Neutrophil (primary cell): Measurements from ENCODE around the gene CLSTN2.

Experiments
- H3K27ac ChIP-seq: fragments of 200-600 bp; sonication (generic); 2 replicates; pipeline ENCODE4 v1.5.1; 2016; ENCODE audit warnings: mild to moderate bottlenecking, moderate library complexity
- H3K27me3 ChIP-seq: fragments of 200-600 bp; sonication (generic); 2 replicates; pipeline ENCODE4 v1.6.0; 2016; ENCODE audit warnings: mild to moderate bottlenecking
- H3K36me3 ChIP-seq: fragments of 200-600 bp; sonication (generic); 2 replicates; pipeline ENCODE4 v1.5.1; 2017
- H3K4me1 ChIP-seq, 2 experiments: fragments of 200-600 bp in 1 of 2; sonication (generic) in 1 of 2; 1 replicate in 1 of 2; 2 replicates in 1 of 2; pipeline versions ENCODE4 v1.5.1 to v1.6.1; 2013 to 2016; ENCODE audit warnings: low read depth in 1 of 2, low read length in 1 of 2, mild to moderate bottlenecking in 1 of 2, moderate library complexity in 1 of 2; ENCODE audit not compliant: control insufficient read depth in 1 of 2, insufficient read depth in 1 of 2
- H3K4me3 ChIP-seq, 2 experiments: fragments of 200-600 bp in 1 of 2; sonication (generic) in 1 of 2; 1 replicate in 1 of 2; 2 replicates in 1 of 2; pipeline ENCODE4 v1.5.1; 2013 to 2016; ENCODE audit warnings: low read depth in 1 of 2, low read length in 1 of 2, mild to moderate bottlenecking in 1 of 2, moderate library complexity in 1 of 2
- H3K9me3 ChIP-seq: fragments of 200-600 bp; sonication (generic); 2 replicates; pipeline ENCODE4 v1.5.1; 2016
- CTCF ChIP-seq: fragments of 200-600 bp; sonication (generic); IDR thresholded peaks from 2 replicates; pipeline ENCODE4 v1.5.1; 2016; ENCODE audit warnings: antibody characterized with exemption

CLSTN2 gene

GRCh38 chr3:140268103-140268502, 333.1 kb downstream of the CLSTN2 start:
- no peaks in the 10 kb centered on the region for H3K9me3 ChIP-seq
- TF ChIP-seq CTCF: no peak
- H3K27me3 ChIP-seq: no peaks in the 10 kb centered on the region
- no peak overlapping the region for H3K4me3 ChIP-seq
- H3K27ac ChIP-seq: no peak overlapping the region
- no peaks in the 10 kb centered on the region for H3K4me1 ChIP-seq
- H3K36me3 ChIP-seq: no peaks in the 10 kb centered on the region

GRCh38 chr3:140268610-140269009, 333.6 kb downstream of the CLSTN2 start:
- no peak overlapping the region for H3K27ac ChIP-seq
- TF ChIP-seq CTCF: no peak
- H3K4me3 ChIP-seq: no peak overlapping the region
- H3K4me1 ChIP-seq: no peaks in the 10 kb centered on the region
- no peaks in the 10 kb centered on the region for H3K27me3 ChIP-seq
- H3K36me3 ChIP-seq: no peaks in the 10 kb centered on the region
- H3K9me3 ChIP-seq: no peaks in the 10 kb centered on the region

GRCh38 chr3:140270329-140270728, 335.3 kb downstream of the CLSTN2 start:
- Histone ChIP-seq H3K4me3 (no peak overlapping the region), H3K4me1 (no peaks in the 10 kb centered on the region), H3K36me3 (no peaks in the 10 kb centered on the region), H3K9me3 (no peaks in the 10 kb centered on the region), H3K27ac (no peak overlapping the region), H3K27me3 (no peaks in the 10 kb centered on the region)
- no peak for TF ChIP-seq CTCF

- no peaks in the 10 kb centered on the region for H3K4me1 ChIP-seq
- H3K9me3 ChIP-seq: no peaks in the 10 kb centered on the region
- TF ChIP-seq CTCF: no peak
- no peaks in the 10 kb centered on the region for H3K27me3 ChIP-seq
- no peak overlapping the region for H3K4me3 ChIP-seq
- H3K36me3 ChIP-seq: no peaks in the 10 kb centered on the region
- H3K27ac ChIP-seq: no peak overlapping the region
Measured at GRCh38 chr3:140273542-140274195, 338.7 kb downstream of the CLSTN2 start.

- no peaks in the 10 kb centered on the region for H3K27me3 ChIP-seq
- TF ChIP-seq CTCF: no peak
- H3K4me1 ChIP-seq: no peaks in the 10 kb centered on the region
- H3K36me3 ChIP-seq: no peaks in the 10 kb centered on the region
- H3K27ac ChIP-seq: no peak overlapping the region
- H3K9me3 ChIP-seq: no peaks in the 10 kb centered on the region
- H3K4me3 ChIP-seq: no peak overlapping the region
Measured at GRCh38 chr3:140274429-140274828, 339.4 kb downstream of the CLSTN2 start.
